IMR-90 (cell line): Measurements from ENCODE around the gene SLC30A10. TPM values are rescaled to one million over a fixed set of nuclear protein-coding genes. Genes with fewer than 3 reads are reported as not detected.

ENCODE experiments used
- ATAC-seq: fragments of 200-7000 bp; cut with Tn5 transposase; 2 replicates; pipeline ENCODE4 v1.9.1; 2020; ENCODE audit warnings: low read depth, mild to moderate bottlenecking, moderate library complexity
- BruUV-seq: library from RNA; stranded (reverse); fragments of 400-500 nt; replicated peaks from 2 replicates; lab custom pipeline; 2021; lab: Mats Ljungman, UMichigan
- CTCF ChIA-PET: fragments of 300-600 bp; formaldehyde crosslinking; extraction: SDS; loops from one replicate; lab custom pipeline; 2021; ENCODE audit warnings: antibody characterized with exemption; lab: Yijun Ruan, JAX
- POLR2A ChIA-PET: fragments of 300-600 bp; sonication (Branson Sonifier 250); formaldehyde crosslinking; loops from one replicate; lab custom pipeline; 2022; ENCODE audit warnings: antibody characterized with exemption; ENCODE audit not compliant: unreplicated experiment; lab: Charles Lee
- DNase-seq: peaks from one replicate; pipeline ENCODE4 v3.0.0; 2013
- H2AFZ ChIP-seq: replicated peaks from 2 replicates; pipeline ENCODE3; 2013; ENCODE audit warnings: low read length, mild to moderate bottlenecking; ENCODE audit not compliant: poor library complexity
- H2AK5ac ChIP-seq: 2 replicates; pipeline ENCODE4 v1.6.1; 2013; ENCODE audit warnings: low read depth, low read length, inconsistent platforms
- H2AK9ac ChIP-seq: replicated peaks from 2 replicates; pipeline ENCODE3; 2013; ENCODE audit warnings: mild to moderate bottlenecking, low read depth, low read length, moderate library complexity; ENCODE audit not compliant: poor library complexity
- H2BK120ac ChIP-seq: 2 replicates; pipeline ENCODE4 v1.6.1; 2013; ENCODE audit warnings: low read depth, low read length, inconsistent platforms
- H2BK15ac ChIP-seq: 3 replicates; pipeline ENCODE4 v1.6.1; 2013; ENCODE audit warnings: low read depth, low read length, inconsistent platforms
- H2BK20ac ChIP-seq: 2 replicates; pipeline ENCODE4 v1.6.1; 2013; ENCODE audit warnings: low read depth, mild to moderate bottlenecking, inconsistent platforms, low read length, moderate library complexity
- H2BK5ac ChIP-seq: 2 replicates; pipeline ENCODE4 v1.6.1; 2013; ENCODE audit warnings: mild to moderate bottlenecking, low read depth, low read length, inconsistent platforms; ENCODE audit not compliant: poor library complexity, severe bottlenecking
- H3K14ac ChIP-seq: replicated peaks from 2 replicates; pipeline ENCODE4 v1.6.1; 2013; ENCODE audit warnings: low read depth, low read length, inconsistent platforms
- H3K18ac ChIP-seq: 2 replicates; pipeline ENCODE4 v1.6.1; 2013; ENCODE audit warnings: low read depth, low read length, control low read depth
- H3K23ac ChIP-seq: 2 replicates; pipeline ENCODE4 v1.6.1; 2013; ENCODE audit warnings: low read depth, low read length, inconsistent platforms
- H3K27ac ChIP-seq: 2 replicates; pipeline ENCODE4 v1.5.1; 2013; ENCODE audit warnings: mild to moderate bottlenecking, control low read depth, low read length; ENCODE audit not compliant: insufficient read depth
- H3K27me3 ChIP-seq: 2 replicates; pipeline ENCODE4 v1.6.1; 2013; ENCODE audit warnings: low read length; ENCODE audit not compliant: control insufficient read depth, insufficient read depth
- H3K36me3 ChIP-seq: 2 replicates; pipeline ENCODE4 v1.6.1; 2013; ENCODE audit warnings: low read length, mixed read lengths; ENCODE audit not compliant: control insufficient read depth, insufficient read depth
- H3K4ac ChIP-seq: 2 replicates; pipeline ENCODE4 v1.6.1; 2013; ENCODE audit warnings: low read depth, low read length, inconsistent platforms
- H3K4me1 ChIP-seq: 2 replicates; pipeline ENCODE4 v1.6.1; 2013; ENCODE audit warnings: low read length, mixed read lengths; ENCODE audit not compliant: control insufficient read depth, insufficient read depth
- H3K4me2 ChIP-seq: 2 replicates; pipeline ENCODE4 v1.6.1; 2013; ENCODE audit warnings: low read depth, mild to moderate bottlenecking, control low read depth, low read length, moderate library complexity
- H3K4me3 ChIP-seq: 2 replicates; pipeline ENCODE4 v1.5.1; 2013; ENCODE audit warnings: low read depth, mild to moderate bottlenecking, control low read depth, low read length, moderate library complexity; ENCODE audit not compliant: insufficient read depth
- H3K56ac ChIP-seq: 2 replicates; pipeline ENCODE4 v1.6.1; 2013; ENCODE audit warnings: low read length, inconsistent platforms; ENCODE audit not compliant: insufficient read depth; ENCODE audit errors: extremely low read depth
- H3K79me1 ChIP-seq, 2 experiments: 2 replicates each; pipeline ENCODE4 v1.6.1; 2013; ENCODE audit warnings: low read length in 2 of 2, inconsistent platforms in 1 of 2, low read depth in 1 of 2
- H3K9ac ChIP-seq: 2 replicates; pipeline ENCODE4 v1.6.1; 2013; ENCODE audit warnings: low read depth, low read length, control low read depth
- H3K9me1 ChIP-seq: 2 replicates; pipeline ENCODE4 v1.6.1; 2013; ENCODE audit warnings: low read length, inconsistent platforms; ENCODE audit not compliant: insufficient read depth
- H3K9me3 ChIP-seq: 2 replicates; pipeline ENCODE4 v1.6.1; 2013; ENCODE audit warnings: low read length; ENCODE audit not compliant: control insufficient read depth, insufficient read depth
- H4K20me1 ChIP-seq: 2 replicates; pipeline ENCODE4 v1.6.1; 2013; ENCODE audit warnings: low read length, inconsistent platforms; ENCODE audit not compliant: insufficient read depth
- H4K5ac ChIP-seq: 2 replicates; pipeline ENCODE4 v1.6.1; 2013; ENCODE audit warnings: mild to moderate bottlenecking, low read depth, low read length, control low read depth
- H4K8ac ChIP-seq, 2 experiments: 2 replicates each; pipeline ENCODE4 v1.6.1; 2013; ENCODE audit warnings: low read depth in 2 of 2, low read length in 2 of 2, control low read depth in 1 of 2, inconsistent platforms in 1 of 2
- H4K91ac ChIP-seq: 2 replicates; pipeline ENCODE4 v1.6.1; 2013; ENCODE audit warnings: low read depth, low read length, inconsistent platforms; ENCODE audit not compliant: insufficient read depth
- BHLHE40 ChIP-seq: fragments of 150-350 bp; IDR thresholded peaks from 2 replicates; pipeline ENCODE4 v1.6.1; 2016; ENCODE audit warnings: mild to moderate bottlenecking, low read depth, low read length
- CTCF ChIP-seq: conservative IDR thresholded peaks from 2 replicates; pipeline ENCODE4 v1.5.1; 2012; ENCODE audit warnings: mild to moderate bottlenecking, low read depth, low read length, improper control_type of control experiment
- RCOR1 ChIP-seq: IDR thresholded peaks from 2 replicates; pipeline ENCODE4 v1.6.1; 2012; ENCODE audit warnings: mild to moderate bottlenecking, low read length, improper control_type of control experiment; ENCODE audit not compliant: insufficient replicate concordance
- RFX5 ChIP-seq: IDR thresholded peaks from 2 replicates; pipeline ENCODE4 v1.8.0; 2012; ENCODE audit warnings: low read depth, mild to moderate bottlenecking, low read length, moderate library complexity
- whole genome bisulfite sequencing, 2 experiments: methylation state at CpG; one replicate each; pipeline versions ENCODE4 v1.1.5 to v1.1.7; 2013; ENCODE audit warnings: missing lambda C conversion rate in 2 of 2; ENCODE audit not compliant: insufficient read length in 1 of 2; ENCODE audit errors: extremely low coverage in 2 of 2; 5-methylcytosine and 5-hydroxymethylcytosine counted together
- dilution Hi-C: fragments of 300-500 bp; cut with HindIII; formaldehyde crosslinking; loops from one replicate; pipeline ENCODE4 v1.14.3; 2018; ENCODE audit warnings: low sequenced_read_pairs; ENCODE audit not compliant: unreplicated experiment
- in situ Hi-C: fragments of 300-500 bp; cut with MboI; formaldehyde crosslinking; loops from 3 replicates; pipeline ENCODE4 v1.14.3; 2019; ENCODE audit warnings: low sequenced_read_pairs, inconsistent platforms, mixed read lengths
- intact Hi-C: fragments of 100-400 bp; cut with micrococcal nuclease; formaldehyde crosslinking; loops from 2 replicates; pipeline ENCODE4 v1.10.0; 2022
- polyA plus RNA-seq, 3 experiments: library from polyadenylated mRNA; depleted of rRNA; stranded (reverse); fragments of >200 nt; gene quantifications; 2 replicates each; pipeline ENCODE4 v1.2.3, GENCODE V29; 2012; ENCODE audit warnings: low replicate concordance in 1 of 3
- total RNA-seq: library from RNA; depleted of rRNA; stranded (reverse); fragments of >200 nt; gene quantifications from 2 replicates; pipeline ENCODE4 v1.2.3, GENCODE V29; 2012

Gene SLC30A10
- total and polyA plus RNA-seq, 2 of the 4 experiments (the other 2 are of a cell fraction) = not detected

- Histone ChIP-seq H2AK9ac (no peak overlapping the region), H3K4me2 (no peak overlapping the region), H3K9ac (no peak overlapping the region), H2BK15ac (no peak overlapping the region), H2BK5ac (no peak overlapping the region), H3K14ac (no peak overlapping the region), H3K23ac (no peak overlapping the region), H4K5ac (no peak overlapping the region), H2BK120ac (no peak overlapping the region), H3K9me3 (no peaks in the 10 kb centered on the region), H3K56ac (no peak overlapping the region), H3K79me1 (no peaks in the 10 kb centered on the region), H3K4me3 (no peak overlapping the region), H3K27me3 (no peaks in the 10 kb centered on the region), H3K4me1 (no peaks in the 10 kb centered on the region), H3K27ac (no peak overlapping the region), H3K4ac (no peak overlapping the region), H2AFZ (no peak overlapping the region), H4K91ac (no peak overlapping the region), H4K8ac (no peak overlapping the region), H2AK5ac (no peak overlapping the region), H3K18ac (no peak overlapping the region), H2BK20ac (no peak overlapping the region), H3K9me1 (no peaks in the 10 kb centered on the region), H3K36me3 (no peaks in the 10 kb centered on the region), H4K20me1 (no peaks in the 10 kb centered on the region)
- POLR2A ChIA-PET = no interaction called here
- in situ Hi-C loops (no loop called here), intact Hi-C loops (no loop called here), dilution Hi-C loops (no loop called here)
- WGBS, 2 experiments = no CpG with 5 or more reads among the region's 3 CpGs
- ATAC-seq (no peak), DNase-seq (no peak)
- CTCF ChIA-PET = interaction anchor here (0.7 kb wide), 1 partner anchor 48 kb away, joined by 3 read pairs; no protein-coding TSS in a partner anchor
- BruUV-seq = no TSS peak
- TF ChIP-seq RFX5 = no peak
- no peak for TF ChIP-seq CTCF
- TF ChIP-seq BHLHE40 = no peak
- no peak for TF ChIP-seq RCOR1
Observed at GRCh38 chr1:219882755-219883154, 45.6 kb downstream of the SLC30A10 start.
